NT2/D1 (cell line): ENCODE results near the gene TMUB2.

Experiments
- DNase-seq: peaks from one replicate; pipeline ENCODE4 v3.0.0-alpha.2; 2011; ENCODE audit warnings: low read depth, low spot score
- H3K27me3 ChIP-seq: 2 replicates; pipeline ENCODE4 v1.6.0; 2011; ENCODE audit warnings: mild to moderate bottlenecking; ENCODE audit not compliant: insufficient read length, insufficient read depth
- H3K36me3 ChIP-seq: 2 replicates; pipeline ENCODE4 v1.6.1; 2011; ENCODE audit warnings: mild to moderate bottlenecking, low read length, mixed read lengths; ENCODE audit not compliant: insufficient read depth, insufficient read length
- H3K4me1 ChIP-seq: 2 replicates; pipeline ENCODE4 v1.5.1; 2011; ENCODE audit not compliant: insufficient read depth, insufficient read length
- H3K4me3 ChIP-seq: 2 replicates; pipeline ENCODE4 v1.5.1; 2011; ENCODE audit warnings: low read depth; ENCODE audit not compliant: insufficient read length
- H3K9ac ChIP-seq: 2 replicates; pipeline ENCODE4 v1.6.0; 2011; ENCODE audit warnings: low read depth; ENCODE audit not compliant: insufficient read length
- H3K9me3 ChIP-seq: 2 replicates; pipeline ENCODE4 v1.5.1; 2011; ENCODE audit warnings: mild to moderate bottlenecking, low read length; ENCODE audit not compliant: insufficient read depth
- SUZ12 ChIP-seq: IDR thresholded peaks from 2 replicates; pipeline ENCODE4 v1.6.1; 2011; ENCODE audit not compliant: insufficient read length, insufficient read depth; ENCODE audit errors: extremely low read depth
- YY1 ChIP-seq: IDR thresholded peaks from 2 replicates; pipeline ENCODE4 v1.6.1; 2011; ENCODE audit not compliant: insufficient read length, insufficient read depth
- ZNF274 ChIP-seq: IDR thresholded peaks from 2 replicates; pipeline ENCODE4 v1.6.1; 2011; ENCODE audit warnings: mild to moderate bottlenecking, low read depth, low read length

The TMUB2 gene

GRCh38 chr17:44219616-44220212 lies 32.9 kb downstream of the TMUB2 start, which contains the start of gene UBTF:
UBTF (minus strand) TSS chr17:44219675; CDS start chr17:44218229, 1,446 bp downstream.
- no peak for DNase-seq
- Histone ChIP-seq H3K27me3 (no peaks in the 10 kb centered on the region), H3K9me3 (0 out of 2 replicates have a peak, but pooled peaks cover 3% of the 10 kb centered on the region), H3K9ac (peak within 1 kb of the TSS; percentile 98), H3K4me3 (peak within 1 kb of the TSS; percentile 86), H3K36me3 (peaks cover 35% of the 10 kb centered on the region), H3K4me1 (peaks cover 6% of the 10 kb centered on the region)
- TF ChIP-seq SUZ12: no peak
- TF ChIP-seq YY1: no peak
- no peak for TF ChIP-seq ZNF274

DNA sequence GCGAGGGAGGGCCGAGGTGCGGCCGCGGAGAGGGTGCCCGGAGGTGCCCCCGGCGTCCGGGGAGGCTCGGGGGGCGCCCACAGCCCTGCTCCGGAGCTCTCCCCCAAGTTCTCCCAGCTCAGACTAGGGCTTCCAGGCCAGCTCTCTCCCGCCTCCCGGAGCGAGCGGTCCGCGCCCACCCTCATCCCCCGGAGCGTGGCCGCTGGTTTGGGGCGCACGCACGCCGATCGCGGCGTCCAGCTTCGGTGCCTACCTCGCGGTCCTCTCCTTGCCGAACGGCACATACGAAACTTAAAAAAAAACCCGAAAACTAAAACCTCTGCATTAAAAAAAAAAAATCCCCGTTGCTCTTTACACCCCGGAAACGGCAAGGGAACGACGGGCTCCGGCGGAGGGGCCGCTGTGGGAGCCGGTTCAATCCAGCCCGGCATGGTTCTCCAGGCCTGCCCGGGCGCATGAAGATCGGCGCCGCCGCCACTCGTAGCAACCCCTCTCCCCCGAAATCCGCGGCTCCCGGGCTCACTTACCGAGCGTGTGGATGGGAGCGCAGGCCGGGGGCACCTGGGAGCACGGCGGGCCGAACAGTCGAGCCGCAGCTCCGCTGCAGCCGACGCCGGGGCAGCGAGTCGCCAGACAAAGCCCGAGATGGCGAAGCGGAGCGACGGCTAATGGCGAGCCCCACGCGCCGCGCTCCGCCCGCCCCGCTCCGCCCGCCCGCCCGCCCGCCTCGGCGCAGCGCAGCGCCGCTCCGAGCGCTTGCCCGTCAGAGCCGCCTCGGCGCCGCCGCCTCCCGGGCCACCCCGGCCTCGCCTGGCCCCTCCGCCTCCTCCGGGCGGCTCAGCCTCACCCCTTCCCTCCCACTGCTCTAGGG lies 33.7 kb downstream of the TMUB2 start:
- Histone ChIP-seq H3K9ac (peak overlapping the region; percentile 98), H3K4me3 (peak overlapping the region; percentile 86), H3K4me1 (peaks cover 6% of the 10 kb centered on the region), H3K36me3 (peaks cover 28% of the 10 kb centered on the region), H3K27me3 (no peaks in the 10 kb centered on the region), H3K9me3 (no peaks in the 10 kb centered on the region)
- DNase-seq: no peak
- TF ChIP-seq SUZ12 (no peak), ZNF274 (no peak), YY1 (no peak)

DNA sequence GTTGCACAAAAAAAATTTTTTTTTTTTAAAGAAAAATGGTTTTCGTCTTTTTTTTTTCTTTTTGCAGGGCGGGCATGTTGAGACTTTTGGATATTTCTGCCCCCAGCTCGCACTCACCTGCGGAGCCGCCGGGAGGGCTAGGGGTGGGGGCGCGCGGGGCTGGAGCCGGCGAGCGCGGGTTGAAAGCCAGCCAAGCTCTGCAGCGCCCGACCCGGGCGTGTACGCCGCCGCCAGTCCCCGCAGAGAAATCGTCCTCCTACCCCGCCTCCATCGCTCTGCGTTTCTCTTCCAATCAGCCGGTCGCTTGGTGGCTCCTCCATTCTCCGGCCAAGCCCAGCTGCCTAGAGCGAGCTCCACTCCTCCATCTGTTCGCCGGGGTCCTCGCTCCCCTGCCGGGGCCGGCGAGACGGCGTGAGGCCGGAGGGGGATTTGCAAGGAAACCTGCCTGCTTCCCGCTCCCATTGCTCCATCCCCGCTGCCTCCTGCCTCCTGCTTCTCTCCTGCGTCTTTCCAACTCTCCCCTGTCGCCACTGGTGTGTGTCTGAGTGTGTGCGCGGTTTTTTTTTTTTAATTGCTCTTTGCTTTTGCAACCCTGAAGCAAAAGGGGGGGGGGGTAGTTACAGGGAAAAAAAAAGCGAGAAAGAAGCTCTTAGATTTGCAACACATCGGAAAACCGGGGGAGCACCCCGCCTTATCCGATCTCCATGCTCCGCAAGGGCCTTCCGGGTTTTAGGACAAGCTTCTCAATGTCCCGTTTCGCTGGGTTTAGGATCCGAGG lies 34.5 kb downstream of the TMUB2 start:
- Histone ChIP-seq H3K9me3 (no peaks in the 10 kb centered on the region), H3K36me3 (peaks cover 20% of the 10 kb centered on the region), H3K9ac (peak overlapping the region; percentile 98), H3K4me3 (peak overlapping the region; percentile 86), H3K4me1 (peaks cover 6% of the 10 kb centered on the region), H3K27me3 (no peaks in the 10 kb centered on the region)
- DNase-seq: no peak
- no peak for TF ChIP-seq SUZ12
- no peak for TF ChIP-seq ZNF274
- TF ChIP-seq YY1: no peak

DNA sequence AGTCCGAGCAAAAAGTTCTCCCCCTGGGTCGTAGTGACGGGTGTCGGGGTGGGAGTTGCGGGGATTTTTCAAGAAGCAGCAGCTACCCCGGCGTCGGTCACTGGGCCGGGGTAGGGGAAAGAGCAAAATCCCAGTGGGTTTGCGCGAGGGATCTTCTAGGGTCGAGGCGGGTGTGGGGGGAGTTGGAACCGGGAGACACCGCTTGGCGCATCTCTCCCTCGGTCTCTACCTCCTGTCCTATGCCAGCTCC lies 35.0 kb downstream of the TMUB2 start:
- H3K9ac ChIP-seq: peak overlapping the region; percentile 98

GRCh38 chr17:44222112-44222869 lies 35.5 kb downstream of the TMUB2 start:
- Histone ChIP-seq H3K9me3 (no peaks in the 10 kb centered on the region), H3K36me3 (peaks cover 9% of the 10 kb centered on the region), H3K4me1 (peaks cover 1% of the 10 kb centered on the region), H3K9ac (peak overlapping the region; percentile 98), H3K27me3 (no peaks in the 10 kb centered on the region), H3K4me3 (peak overlapping the region; percentile 86)
- no peak for DNase-seq
- TF ChIP-seq SUZ12 (no peak), ZNF274 (no peak), YY1 (no peak)

More for the DNA sequence above, 35.0 kb downstream of the TMUB2 start:
- TF ChIP-seq ZNF274 (no peak), SUZ12 (no peak), YY1 (no peak)
- Histone ChIP-seq H3K4me3 (peak overlapping the region; percentile 86), H3K36me3 (peaks cover 15% of the 10 kb centered on the region), H3K27me3 (no peaks in the 10 kb centered on the region), H3K9me3 (no peaks in the 10 kb centered on the region), H3K4me1 (peaks cover 5% of the 10 kb centered on the region)
- no peak for DNase-seq

DNA sequence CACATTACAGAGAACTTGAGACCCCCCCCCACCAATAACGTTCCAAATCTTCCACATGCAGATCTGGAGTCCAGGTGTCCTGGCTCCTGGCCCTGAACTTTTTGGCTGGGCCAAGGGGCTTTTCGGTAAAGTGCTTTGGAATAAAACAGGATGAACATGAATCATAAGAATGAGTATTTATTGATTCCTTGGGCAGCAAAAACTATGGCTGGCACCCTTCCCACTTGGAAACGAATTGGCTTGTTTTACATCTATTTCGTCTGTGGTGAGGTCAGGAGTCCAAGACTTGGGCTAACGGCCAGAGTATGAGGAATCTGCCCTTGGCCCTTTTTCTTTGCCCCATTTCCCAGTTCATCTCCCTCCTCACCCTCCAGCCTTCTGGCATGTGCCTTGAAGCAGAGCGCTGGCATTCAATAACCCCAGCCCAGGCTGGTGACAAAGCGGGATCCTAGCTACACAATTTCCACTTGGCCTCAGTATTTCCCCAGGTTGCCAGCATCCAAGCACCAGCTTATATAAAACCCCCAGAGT lies 36.8 kb downstream of the TMUB2 start:
- Histone ChIP-seq H3K9ac (peak overlapping the region; percentile 15), H3K4me1 (peaks cover 2% of the 10 kb centered on the region), H3K4me3 (no peak overlapping the region), H3K36me3 (no peaks in the 10 kb centered on the region), H3K9me3 (no peaks in the 10 kb centered on the region), H3K27me3 (no peaks in the 10 kb centered on the region)
- TF ChIP-seq ZNF274: no peak
- no peak for TF ChIP-seq YY1
- TF ChIP-seq SUZ12: no peak
- no peak for DNase-seq

- Histone ChIP-seq H3K9me3 (no peaks in the 10 kb centered on the region), H3K27me3 (no peaks in the 10 kb centered on the region), H3K36me3 (no peaks in the 10 kb centered on the region), H3K4me3 (no peak overlapping the region), H3K4me1 (peaks cover 2% of the 10 kb centered on the region), H3K9ac (no peak overlapping the region)
- no peak for DNase-seq
- TF ChIP-seq ZNF274 (no peak), YY1 (no peak), SUZ12 (no peak)
Observed at GRCh38 chr17:44229090-44229489, 42.3 kb downstream of the TMUB2 start.
